ENCODE results near the gene IFI27L2. TPM values are rescaled to one million over a fixed set of nuclear protein-coding genes. Genes with fewer than 3 reads are reported as not detected.
A peak's percentile ranks its signal among the peaks of the same experiment; 100 is the strongest.

The IFI27L2 gene
- polyA plus RNA-seq, 1 of the 3 experiments (the other 2 are of a cell fraction): 200 TPM

DNA sequence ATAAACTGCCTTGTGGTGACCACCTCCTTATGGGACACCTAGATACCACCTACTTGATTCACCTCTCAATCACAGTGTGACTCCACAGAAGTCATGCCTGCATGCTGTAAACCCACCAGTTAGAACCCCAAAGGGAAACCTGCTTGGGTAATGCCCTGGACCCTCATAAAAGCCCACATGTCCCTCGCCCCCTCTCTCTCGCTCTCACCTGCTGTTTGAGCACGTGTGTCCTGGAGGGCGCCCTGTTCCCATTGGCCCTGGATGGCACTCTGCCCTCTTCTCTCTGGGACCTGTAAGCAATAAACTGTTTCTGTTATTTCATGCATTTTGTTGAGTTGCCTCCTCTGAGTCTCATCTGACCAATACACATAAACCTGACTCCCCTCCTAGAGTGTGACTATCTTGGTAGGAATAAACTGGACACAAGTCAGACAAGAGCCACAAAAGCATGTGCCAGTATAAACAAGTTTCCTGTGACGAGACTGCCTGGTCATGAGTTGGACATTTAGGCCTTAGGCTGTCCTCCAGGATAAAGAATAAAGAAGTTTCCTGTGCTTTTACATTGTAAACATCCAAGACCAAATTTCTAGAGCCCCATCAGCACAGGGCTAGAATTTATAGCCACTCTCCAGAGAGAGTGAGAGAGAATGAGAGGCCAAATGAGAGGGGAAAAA lies 8.6 kb downstream of the IFI27L2 start:
- H3K4me1 ChIP-seq (ENCODE audit: control insufficient read depth in 1 of 2, insufficient read depth in 2 of 2, low read depth in 1 of 2, low read length in 1 of 2): peaks cover 0 to 4% of the 10 kb centered on the region in 2 experiments; a peak in 1 of 4 replicates
- no peak overlapping the region for H3K9ac ChIP-seq
- H3K9me2 ChIP-seq: no peaks in the 10 kb centered on the region
- CTCF ChIA-PET: interaction anchor here (2.2 kb wide), 1 partner anchor 11 kb away, joined by 7 read pairs; no protein-coding TSS in a partner anchor
- no peaks in the 10 kb centered on the region for H3K9me3 ChIP-seq
- H3K79me2 ChIP-seq (ENCODE audit: insufficient read depth): no peaks in the 10 kb centered on the region
- H3K27me3 ChIP-seq (ENCODE audit: insufficient read depth): no peaks in the 10 kb centered on the region
- H4K20me1 ChIP-seq (ENCODE audit: insufficient read depth): no peaks in the 10 kb centered on the region
- H3F3A ChIP-seq (replicated peaks; ENCODE audit: insufficient read depth): no peaks in the 10 kb centered on the region
- H3K4me2 ChIP-seq: no peak overlapping the region
- H3K4me3 ChIP-seq (ENCODE audit: low read depth in 2 of 2, low read length in 1 of 2): no peak overlapping the region
- no peak for DNase-seq
- no peaks in the 10 kb centered on the region for H3K36me3 ChIP-seq (replicated peaks in 1 of 2; ENCODE audit: control insufficient read depth in 1 of 2, insufficient read depth in 2 of 2, low read length in 1 of 2)
- TF ChIP-seq TAF1 (IDR thresholded peaks at IDR 0.05; ENCODE audit: borderline replicate concordance, low read depth, low read length): no peak
- no peak for TF ChIP-seq USF2 (IDR thresholded peaks at IDR 0.05; ENCODE audit: borderline replicate concordance, low read depth, low read length)
- TF ChIP-seq, protein P1, sequence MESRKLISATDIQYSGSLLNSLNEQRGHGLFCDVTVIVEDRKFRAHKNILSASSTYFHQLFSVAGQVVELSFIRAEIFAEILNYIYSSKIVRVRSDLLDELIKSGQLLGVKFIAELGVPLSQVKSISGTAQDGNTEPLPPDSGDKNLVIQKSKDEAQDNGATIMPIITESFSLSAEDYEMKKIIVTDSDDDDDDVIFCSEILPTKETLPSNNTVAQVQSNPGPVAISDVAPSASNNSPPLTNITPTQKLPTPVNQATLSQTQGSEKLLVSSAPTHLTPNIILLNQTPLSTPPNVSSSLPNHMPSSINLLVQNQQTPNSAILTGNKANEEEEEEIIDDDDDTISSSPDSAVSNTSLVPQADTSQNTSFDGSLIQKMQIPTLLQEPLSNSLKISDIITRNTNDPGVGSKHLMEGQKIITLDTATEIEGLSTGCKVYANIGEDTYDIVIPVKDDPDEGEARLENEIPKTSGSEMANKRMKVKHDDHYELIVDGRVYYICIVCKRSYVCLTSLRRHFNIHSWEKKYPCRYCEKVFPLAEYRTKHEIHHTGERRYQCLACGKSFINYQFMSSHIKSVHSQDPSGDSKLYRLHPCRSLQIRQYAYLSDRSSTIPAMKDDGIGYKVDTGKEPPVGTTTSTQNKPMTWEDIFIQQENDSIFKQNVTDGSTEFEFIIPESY (IDR thresholded peaks at IDR 0.05; ENCODE audit: borderline replicate concordance, low read depth): no peak
- TF ChIP-seq TEAD4 (IDR thresholded peaks at IDR 0.05; ENCODE audit: borderline replicate concordance, insufficient read depth): no peak
- TF ChIP-seq NRF1 (IDR thresholded peaks at IDR 0.05; ENCODE audit: low read depth, low read length): no peak
- TF ChIP-seq REST (IDR thresholded peaks at IDR 0.05; ENCODE audit: low read depth, low read length): no peak
- no peak for TF ChIP-seq RXRA (IDR thresholded peaks at IDR 0.05; ENCODE audit: borderline replicate concordance, low read depth)
- TF ChIP-seq CTCF (IDR thresholded peaks at IDR 0.05): no peak
- TF ChIP-seq JUND (IDR thresholded peaks at IDR 0.05): no peak
- TF ChIP-seq GABPA (IDR thresholded peaks at IDR 0.05; ENCODE audit: low read depth): no peak
- no peak for TF ChIP-seq MAX (IDR thresholded peaks at IDR 0.05; ENCODE audit: low read depth)
- TF ChIP-seq YY1 (IDR thresholded peaks at IDR 0.05; ENCODE audit: low read depth): no peak
- TF ChIP-seq MEF2A (IDR thresholded peaks at IDR 0.05; ENCODE audit: borderline replicate concordance, low read depth): no peak
- TF ChIP-seq EP300 (IDR thresholded peaks at IDR 0.05; ENCODE audit: borderline replicate concordance in 1 of 2, low read depth in 1 of 2, low read length in 1 of 2): no peak
- TF ChIP-seq SIN3A (IDR thresholded peaks at IDR 0.05; ENCODE audit: borderline replicate concordance, low read depth, low read length): no peak
- TF ChIP-seq EZH2phosphoT487 (IDR thresholded peaks at IDR 0.05; ENCODE audit: borderline replicate concordance, low read depth): no peak
- TF ChIP-seq ELF1 (IDR thresholded peaks at IDR 0.05): no peak
- TF ChIP-seq RFX5 (IDR thresholded peaks at IDR 0.05; ENCODE audit: low read length): no peak
- POLR2A ChIA-PET: interaction anchor here (0.7 kb wide), 1 partner anchor 332 kb away, joined by 3 read pairs; the partner anchor contains the start of gene PRIMA1
- peak overlapping the region in 1 of 2 experiments; percentile 24; a peak in 1 of 4 replicates for H3K27ac ChIP-seq (ENCODE audit: low read depth in 2 of 2, low read length in 1 of 2)
- no peak overlapping the region for H2AFZ ChIP-seq (ENCODE audit: low read depth)
- WGBS (ENCODE audit: low lambda C conversion rate): 55% methylated on average over 5 of the region's 5 CpGs
